A673 (cell line): ENCODE results near the gene CHDH.

Source experiments
- EZH2 ChIP-seq: fragments of 200-600 bp; sonication (generic); IDR thresholded peaks from 2 replicates; pipeline ENCODE4 v1.6.1; 2017; ENCODE audit warnings: borderline replicate concordance, low read depth, mild to moderate bottlenecking, mixed read lengths, antibody characterized with exemption, low read length; ENCODE audit not compliant: poor library complexity, severe bottlenecking
- TF ChIP-seq, protein P1 (sequence below): fragments of 300-800, 200-600 bp; sonication (generic); conservative IDR thresholded peaks from 2 replicates; pipeline ENCODE4 v1.5.1; 2017; ENCODE audit warnings: low read depth, mild to moderate bottlenecking, antibody characterized with exemption, low read length, moderate library complexity, mixed read lengths

DNA sequence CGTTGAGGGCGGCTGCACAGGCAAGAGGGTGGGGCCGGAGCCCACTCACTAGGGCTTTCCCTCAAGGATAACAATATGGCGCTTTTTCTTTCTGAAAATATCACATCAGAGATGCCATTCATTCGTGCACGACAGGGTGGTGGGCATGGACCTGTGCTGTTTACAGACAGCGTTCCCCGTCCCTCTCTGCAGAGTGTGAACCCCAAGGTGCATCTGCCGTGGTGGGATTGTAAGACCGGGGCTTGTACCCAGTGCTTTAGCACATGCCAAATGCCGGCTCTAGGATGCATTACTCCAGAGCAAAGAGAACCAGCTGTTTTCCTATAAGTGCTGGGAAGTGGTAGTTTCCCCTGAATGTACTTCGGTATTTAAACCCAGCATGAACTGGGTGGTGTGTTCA, 37.0 kb downstream of the CHDH start:
- TF ChIP-seq, protein P1, sequence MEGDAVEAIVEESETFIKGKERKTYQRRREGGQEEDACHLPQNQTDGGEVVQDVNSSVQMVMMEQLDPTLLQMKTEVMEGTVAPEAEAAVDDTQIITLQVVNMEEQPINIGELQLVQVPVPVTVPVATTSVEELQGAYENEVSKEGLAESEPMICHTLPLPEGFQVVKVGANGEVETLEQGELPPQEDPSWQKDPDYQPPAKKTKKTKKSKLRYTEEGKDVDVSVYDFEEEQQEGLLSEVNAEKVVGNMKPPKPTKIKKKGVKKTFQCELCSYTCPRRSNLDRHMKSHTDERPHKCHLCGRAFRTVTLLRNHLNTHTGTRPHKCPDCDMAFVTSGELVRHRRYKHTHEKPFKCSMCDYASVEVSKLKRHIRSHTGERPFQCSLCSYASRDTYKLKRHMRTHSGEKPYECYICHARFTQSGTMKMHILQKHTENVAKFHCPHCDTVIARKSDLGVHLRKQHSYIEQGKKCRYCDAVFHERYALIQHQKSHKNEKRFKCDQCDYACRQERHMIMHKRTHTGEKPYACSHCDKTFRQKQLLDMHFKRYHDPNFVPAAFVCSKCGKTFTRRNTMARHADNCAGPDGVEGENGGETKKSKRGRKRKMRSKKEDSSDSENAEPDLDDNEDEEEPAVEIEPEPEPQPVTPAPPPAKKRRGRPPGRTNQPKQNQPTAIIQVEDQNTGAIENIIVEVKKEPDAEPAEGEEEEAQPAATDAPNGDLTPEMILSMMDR = no peak
- TF ChIP-seq EZH2 = no peak
